Measurements from ENCODE around the gene KCNK15.

- TF ChIP-seq TAF1 (conservative IDR thresholded peaks at IDR 0.05): no peak
- no peak for TF ChIP-seq RAD21 (IDR thresholded peaks at IDR 0.05)
- TF ChIP-seq, protein P1, sequence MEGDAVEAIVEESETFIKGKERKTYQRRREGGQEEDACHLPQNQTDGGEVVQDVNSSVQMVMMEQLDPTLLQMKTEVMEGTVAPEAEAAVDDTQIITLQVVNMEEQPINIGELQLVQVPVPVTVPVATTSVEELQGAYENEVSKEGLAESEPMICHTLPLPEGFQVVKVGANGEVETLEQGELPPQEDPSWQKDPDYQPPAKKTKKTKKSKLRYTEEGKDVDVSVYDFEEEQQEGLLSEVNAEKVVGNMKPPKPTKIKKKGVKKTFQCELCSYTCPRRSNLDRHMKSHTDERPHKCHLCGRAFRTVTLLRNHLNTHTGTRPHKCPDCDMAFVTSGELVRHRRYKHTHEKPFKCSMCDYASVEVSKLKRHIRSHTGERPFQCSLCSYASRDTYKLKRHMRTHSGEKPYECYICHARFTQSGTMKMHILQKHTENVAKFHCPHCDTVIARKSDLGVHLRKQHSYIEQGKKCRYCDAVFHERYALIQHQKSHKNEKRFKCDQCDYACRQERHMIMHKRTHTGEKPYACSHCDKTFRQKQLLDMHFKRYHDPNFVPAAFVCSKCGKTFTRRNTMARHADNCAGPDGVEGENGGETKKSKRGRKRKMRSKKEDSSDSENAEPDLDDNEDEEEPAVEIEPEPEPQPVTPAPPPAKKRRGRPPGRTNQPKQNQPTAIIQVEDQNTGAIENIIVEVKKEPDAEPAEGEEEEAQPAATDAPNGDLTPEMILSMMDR (IDR thresholded peaks at IDR 0.05; ENCODE audit: low read depth, low read length, missing input control): no peak
- TF ChIP-seq, protein P2, sequence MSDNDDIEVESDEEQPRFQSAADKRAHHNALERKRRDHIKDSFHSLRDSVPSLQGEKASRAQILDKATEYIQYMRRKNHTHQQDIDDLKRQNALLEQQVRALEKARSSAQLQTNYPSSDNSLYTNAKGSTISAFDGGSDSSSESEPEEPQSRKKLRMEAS (IDR thresholded peaks at IDR 0.05): no peak
Measured at GRCh38 chr20:44756956-44757355, 11.3 kb downstream of the KCNK15 start.
